Lung (tissue), 12 donors: Measurements from ENCODE around the gene SAMD9. TPM values are rescaled to one million over a fixed set of nuclear protein-coding genes. Genes with fewer than 3 reads are reported as not detected.

Experiments
- ATAC-seq: fragments of 200-7000 bp; cut with Tn5 transposase; one replicate; pipeline ENCODE4 v1.9.1; 2020; ENCODE audit warnings: moderate number of reproducible peaks; ENCODE audit not compliant: insufficient read depth, low FRiP score
- DNase-seq, 3 donors: peaks; one replicate each; pipeline ENCODE4 v3.0.0-alpha.2; 2013 to 2017
- H3K27ac ChIP-seq, 2 donors: one replicate each; pipeline ENCODE4 v1.5.1; 2013; ENCODE audit warnings: mild to moderate bottlenecking in 2 of 2, moderate library complexity in 2 of 2, control low read depth in 1 of 2, inconsistent platforms in 1 of 2, low read depth in 1 of 2, low read length in 1 of 2
- H3K27me3 ChIP-seq, 3 donors: one replicate each; pipeline ENCODE4 v1.5.1; 2013; ENCODE audit warnings: low read length in 2 of 3; ENCODE audit not compliant: control insufficient read depth in 3 of 3, insufficient read depth in 3 of 3
- H3K36me3 ChIP-seq, 4 donors: one replicate each; pipeline ENCODE4 v1.5.1; 2013; ENCODE audit warnings: low read length in 4 of 4, mild to moderate bottlenecking in 1 of 4, moderate library complexity in 1 of 4; ENCODE audit not compliant: control insufficient read depth in 4 of 4, insufficient read depth in 4 of 4
- H3K4me1 ChIP-seq, 5 donors: one replicate each; pipeline ENCODE4 v1.5.1; 2013; ENCODE audit warnings: low read length in 5 of 5, mild to moderate bottlenecking in 2 of 5, moderate library complexity in 1 of 5; ENCODE audit not compliant: control insufficient read depth in 5 of 5, insufficient read depth in 5 of 5
- H3K4me3 ChIP-seq: one replicate; pipeline ENCODE4 v1.5.1; 2013; ENCODE audit warnings: mild to moderate bottlenecking, control low read depth, moderate library complexity
- H3K9ac ChIP-seq, 2 donors: one replicate each; pipeline ENCODE4 v1.5.1; 2013; ENCODE audit warnings: low read length in 2 of 2, control low read depth in 1 of 2; ENCODE audit not compliant: insufficient read depth in 1 of 2
- H3K9me3 ChIP-seq, 4 donors: one replicate each; pipeline ENCODE4 v1.5.1; 2013; ENCODE audit warnings: low read length in 3 of 4, mild to moderate bottlenecking in 1 of 4, moderate library complexity in 1 of 4; ENCODE audit not compliant: control insufficient read depth in 4 of 4, insufficient read depth in 3 of 4
- CTCF ChIP-seq: IDR thresholded peaks from 2 replicates; pipeline ENCODE4 v1.5.1; 2012; ENCODE audit warnings: mild to moderate bottlenecking; ENCODE audit errors: control extremely low read depth, extremely low read depth
- WGBS, 2 donors: extraction: QIAGEN DNeasy Blood & Tissue Kit; methylation state at CpG; one replicate each; pipeline ENCODE4 v1.1.7; 2013; 5-methylcytosine and 5-hydroxymethylcytosine counted together
- polyA plus RNA-seq, 2 donors: library from polyadenylated mRNA; stranded (reverse); fragments of 200-250 nt; gene quantifications; one replicate each; pipeline ENCODE4 v1.2.1, GENCODE V29; 2013
- total RNA-seq, 2 donors: library from RNA; depleted of rRNA in 1 of 2; stranded (reverse); fragments of >200 nt in 1 of 2; gene quantifications; one replicate each; pipeline ENCODE4 v1.2.1, GENCODE V29; 2014 to 2021
- donor health status: control.
- donor health status: control.
- donor health status: Bipolar disorder and iron deficiency.
- donor health status: healthy.
- donor health status: DM: yes; HTN: yes; CAD: no.

SAMD9 gene
- total and polyA plus RNA-seq, 4 donors = 2.3 to 14.5 (median 7.5) TPM

GRCh38 chr7:93053209-93053948 is 64.4 kb downstream of the SAMD9 start:
- Histone ChIP-seq H3K9me3 (peaks cover 0 to 2% (median 0%) of the 10 kb centered on the region in 4 donors), H3K36me3 (no peaks in the 10 kb centered on the region), H3K27ac (no peak overlapping the region), H3K4me1 (peaks cover 0 to 7% (median 0%) of the 10 kb centered on the region in 5 donors), H3K4me3 (no peak overlapping the region), H3K27me3 (no peaks in the 10 kb centered on the region), H3K9ac (no peak overlapping the region)
- DNase-seq (no peak), ATAC-seq (no peak)
- whole genome bisulfite sequencing, 2 donors = 43 to 60% methylated on average over 5 of the region's 5 CpGs
- no peak for TF ChIP-seq CTCF

- peaks cover 0 to 7% (median 0%) of the 10 kb centered on the region in 5 donors for H3K4me1 ChIP-seq
- H3K36me3 ChIP-seq = no peaks in the 10 kb centered on the region
- H3K4me3 ChIP-seq = no peak overlapping the region
- ATAC-seq (no peak), DNase-seq (no peak)
- no peaks in the 10 kb centered on the region for H3K27me3 ChIP-seq
- H3K9ac ChIP-seq = no peak overlapping the region
- H3K9me3 ChIP-seq = peaks cover 0 to 2% (median 0%) of the 10 kb centered on the region in 4 donors
- H3K27ac ChIP-seq = no peak overlapping the region
- 88 to 96% methylated on average over 6 of the region's 6 CpGs for WGBS, 2 donors
- no peak for TF ChIP-seq CTCF
Observed at GRCh38 chr7:93051660-93052059, 66.1 kb downstream of the SAMD9 start.

Other genes with a start within 250 kb of the SAMD9 start
- 10 to 100 TPM; 21.4 to 23.9 TPM for gene SAMD9L, start 30.4 kb upstream of the SAMD9 start, total RNA-seq
- gene SAMD9L, start 30.4 kb upstream of the SAMD9 start, polyA plus RNA-seq = 10 to 100 TPM in 1 of 2 donors, 1 to 10 TPM in 1; 6.4 to 15.7 TPM
- 1 to 10 TPM in 1 of 2 donors, under 1 TPM in 1; 0.46 to 2.2 TPM for gene HEPACAM2, start 108.5 kb upstream of the SAMD9 start, total RNA-seq
- gene HEPACAM2, start 108.5 kb upstream of the SAMD9 start, polyA plus RNA-seq = under 1 TPM; 0.08 TPM
- gene VPS50, start 114.4 kb upstream of the SAMD9 start, total RNA-seq = 10 to 100 TPM; 19.6 to 52.5 TPM
- gene VPS50, start 114.4 kb upstream of the SAMD9 start, polyA plus RNA-seq = 1 to 10 TPM; 6.6 to 7.9 TPM